Epithelial cell of esophagus (primary cell): Measurements from ENCODE around the gene GNB1.

Experiments used
- DNase-seq: peaks from one replicate; pipeline ENCODE4 v3.0.0; 2010; ENCODE audit warnings: low read depth
- H3K4me3 ChIP-seq: 2 replicates; pipeline ENCODE4 v1.5.1; 2011; ENCODE audit warnings: mild to moderate bottlenecking, low read length, control low read depth
- CTCF ChIP-seq: IDR thresholded peaks from 2 replicates; pipeline ENCODE4 v1.5.1; 2011; ENCODE audit warnings: low read depth, mild to moderate bottlenecking, low read length, control low read depth, inconsistent platforms; ENCODE audit not compliant: insufficient read depth; ENCODE audit errors: missing control alignments

Gene GNB1

GRCh38 chr1:1826356-1827088 is 64.4 kb downstream of the GNB1 start:
- no peak for TF ChIP-seq CTCF
- DNase-seq: peak; percentile 66

DNA sequence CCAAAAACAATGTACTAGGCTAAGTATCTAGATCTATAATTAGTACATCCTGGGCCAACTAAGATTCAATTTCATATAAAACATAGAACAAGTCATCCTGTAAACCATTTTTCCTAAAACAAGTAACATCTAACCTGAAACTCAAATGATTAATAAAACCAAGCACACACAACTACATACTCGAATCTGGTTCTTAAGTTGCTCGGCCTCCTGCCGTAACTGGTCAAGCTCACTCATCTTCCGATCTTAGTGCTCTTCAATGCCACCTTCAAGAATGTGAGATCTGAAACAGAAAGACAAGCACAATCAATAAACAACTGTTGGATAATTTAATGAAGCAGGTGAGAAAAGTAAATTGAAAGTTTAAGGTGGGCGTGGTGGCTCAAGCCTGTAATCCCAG is 65.7 kb downstream of the GNB1 start:
- no peak for DNase-seq
- no peak overlapping the region for H3K4me3 ChIP-seq
- no peak for TF ChIP-seq CTCF

More at GRCh38 chr1:1826356-1827088, 64.4 kb downstream of the GNB1 start:
- H3K4me3 ChIP-seq: no peak overlapping the region

GRCh38 chr1:1819762-1820161 is 71.1 kb downstream of the GNB1 start:
- no peak for TF ChIP-seq CTCF
- no peak for DNase-seq
- H3K4me3 ChIP-seq: no peak overlapping the region

- no peak for DNase-seq
- no peak for TF ChIP-seq CTCF
- no peak overlapping the region for H3K4me3 ChIP-seq
These were observed 73.7 kb downstream of the GNB1 start for GRCh38 chr1:1817221-1817620.

DNA sequence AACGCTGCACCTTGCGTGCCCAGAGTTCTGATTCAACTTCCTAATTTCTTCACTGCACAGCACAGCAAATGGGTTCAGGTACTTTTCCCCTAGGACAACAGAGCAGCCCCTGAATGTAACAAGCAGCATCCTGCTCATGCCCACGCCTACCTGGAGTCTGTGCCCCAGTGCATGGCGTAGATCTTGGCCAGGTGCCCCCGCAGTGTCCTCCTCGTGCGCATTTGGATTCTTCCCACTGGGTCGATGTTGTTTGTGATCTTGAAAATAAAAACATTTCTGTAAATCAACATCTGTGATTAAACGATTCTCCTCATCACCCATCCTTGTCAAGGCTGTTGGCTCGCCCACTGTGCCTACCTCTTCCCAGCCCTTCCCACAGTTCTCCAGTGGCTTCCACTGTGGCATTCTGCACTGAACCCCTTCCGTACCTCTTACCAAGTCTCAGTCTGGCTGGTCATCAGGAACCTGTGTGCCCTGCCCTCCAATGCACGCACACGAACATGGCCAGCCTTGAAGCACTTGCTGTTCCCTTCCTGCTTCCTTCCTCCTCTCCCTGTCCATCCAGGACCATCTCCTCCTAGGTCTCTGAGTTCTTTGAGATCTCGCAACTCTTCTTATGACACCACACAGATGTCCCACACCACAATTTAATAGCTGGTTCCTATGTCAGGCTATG is 75.1 kb downstream of the GNB1 start:
- no peak overlapping the region for H3K4me3 ChIP-seq
- DNase-seq: no peak
- no peak for TF ChIP-seq CTCF

GRCh38 chr1:1809489-1809888 is 81.4 kb downstream of the GNB1 start:
- no peak overlapping the region for H3K4me3 ChIP-seq
- no peak for DNase-seq
- no peak for TF ChIP-seq CTCF
